Measurements from ENCODE around the gene ST6GALNAC2.

ST6GALNAC2 gene

GRCh38 chr17:76556765-76557367 is 28.8 kb downstream of the ST6GALNAC2 start (continued):
- TF ChIP-seq ZBTB49 (tag by site-specific recombination; IDR thresholded peaks at IDR 0.05; ENCODE audit: low read depth), result no peak
- no peak for TF ChIP-seq ZNF146 (tag by site-specific recombination; IDR thresholded peaks at IDR 0.05)
- no peak for TF ChIP-seq PRDM4 (tag by site-specific recombination; IDR thresholded peaks at IDR 0.05)
- TF ChIP-seq ZNF324 (tag by site-specific recombination; IDR thresholded peaks at IDR 0.05), result 0 out of 2 replicates have a peak, but pooled peaks have one; percentile 8
- no peak for TF ChIP-seq ZBTB26 (tag by site-specific recombination; optimal IDR thresholded peaks at IDR 0.05)
- no peak; the same call in 1 of the 2 replicates for TF ChIP-seq ZNF501 (tag by site-specific recombination; IDR thresholded peaks at IDR 0.05)
- TF ChIP-seq RBAK (tag by site-specific recombination; IDR thresholded peaks at IDR 0.05), result no peak
- TF ChIP-seq SETDB1 (IDR thresholded peaks at IDR 0.05; ENCODE audit: insufficient read length, low read length), result no peak
- no peak for TF ChIP-seq ZNF792 (tag by site-specific recombination; IDR thresholded peaks at IDR 0.05)
- TF ChIP-seq ZNF175 (tag by site-specific recombination; IDR thresholded peaks at IDR 0.05), result no peak
- TF ChIP-seq HIC1 (tag by site-specific recombination; IDR thresholded peaks at IDR 0.05), result peak; percentile 69
- no peak for TF ChIP-seq ZNF585B (tag by site-specific recombination; IDR thresholded peaks at IDR 0.05)
- TF ChIP-seq KLF10 (tag by site-specific recombination; IDR thresholded peaks at IDR 0.05), result no peak
- TF ChIP-seq ZNF518A (tag by site-specific recombination; conservative IDR thresholded peaks at IDR 0.05; ENCODE audit: low read depth), result no peak
- peak; percentile 99; the same call in 1 of the 2 replicates for TF ChIP-seq ZNF362 (tag by site-specific recombination; IDR thresholded peaks at IDR 0.05)
- peak; percentile 19; the same call in 1 of the 2 replicates for TF ChIP-seq ZNF639 (tag by site-specific recombination; IDR thresholded peaks at IDR 0.05)
- no peak for TF ChIP-seq ZFHX2 (tag by site-specific recombination; conservative IDR thresholded peaks at IDR 0.05)
- no peak for TF ChIP-seq ZNF555 (tag by site-specific recombination; conservative IDR thresholded peaks at IDR 0.05)
- no peak for TF ChIP-seq ZBTB7A (tag by site-specific recombination; IDR thresholded peaks at IDR 0.05; ENCODE audit: low read depth)
- no peak for TF ChIP-seq ZFP41 (tag by site-specific recombination; IDR thresholded peaks at IDR 0.05; ENCODE audit: borderline replicate concordance)
- no peak for TF ChIP-seq EGR2 (tag by site-specific recombination; IDR thresholded peaks at IDR 0.05; ENCODE audit: low read depth)
- no peak for TF ChIP-seq ZNF654 (tag by site-specific recombination; IDR thresholded peaks at IDR 0.05; ENCODE audit: low read depth)
- TF ChIP-seq ZNF133 (tag by site-specific recombination; IDR thresholded peaks at IDR 0.05), result no peak
- peak; percentile 13 for TF ChIP-seq WT1 (tag by site-specific recombination; IDR thresholded peaks at IDR 0.05)
